HG03139 (cell line): ENCODE data around the gene CEP290.
A peak's percentile ranks its signal among the peaks of the same experiment; 100 is the strongest.

Experiments used
- ATAC-seq: cut with Tn5 transposase; IDR thresholded peaks from one replicate; pipeline ENCODE4 v1.9.1; 2021; ENCODE audit not compliant: unreplicated experiment

Gene CEP290, protein sequence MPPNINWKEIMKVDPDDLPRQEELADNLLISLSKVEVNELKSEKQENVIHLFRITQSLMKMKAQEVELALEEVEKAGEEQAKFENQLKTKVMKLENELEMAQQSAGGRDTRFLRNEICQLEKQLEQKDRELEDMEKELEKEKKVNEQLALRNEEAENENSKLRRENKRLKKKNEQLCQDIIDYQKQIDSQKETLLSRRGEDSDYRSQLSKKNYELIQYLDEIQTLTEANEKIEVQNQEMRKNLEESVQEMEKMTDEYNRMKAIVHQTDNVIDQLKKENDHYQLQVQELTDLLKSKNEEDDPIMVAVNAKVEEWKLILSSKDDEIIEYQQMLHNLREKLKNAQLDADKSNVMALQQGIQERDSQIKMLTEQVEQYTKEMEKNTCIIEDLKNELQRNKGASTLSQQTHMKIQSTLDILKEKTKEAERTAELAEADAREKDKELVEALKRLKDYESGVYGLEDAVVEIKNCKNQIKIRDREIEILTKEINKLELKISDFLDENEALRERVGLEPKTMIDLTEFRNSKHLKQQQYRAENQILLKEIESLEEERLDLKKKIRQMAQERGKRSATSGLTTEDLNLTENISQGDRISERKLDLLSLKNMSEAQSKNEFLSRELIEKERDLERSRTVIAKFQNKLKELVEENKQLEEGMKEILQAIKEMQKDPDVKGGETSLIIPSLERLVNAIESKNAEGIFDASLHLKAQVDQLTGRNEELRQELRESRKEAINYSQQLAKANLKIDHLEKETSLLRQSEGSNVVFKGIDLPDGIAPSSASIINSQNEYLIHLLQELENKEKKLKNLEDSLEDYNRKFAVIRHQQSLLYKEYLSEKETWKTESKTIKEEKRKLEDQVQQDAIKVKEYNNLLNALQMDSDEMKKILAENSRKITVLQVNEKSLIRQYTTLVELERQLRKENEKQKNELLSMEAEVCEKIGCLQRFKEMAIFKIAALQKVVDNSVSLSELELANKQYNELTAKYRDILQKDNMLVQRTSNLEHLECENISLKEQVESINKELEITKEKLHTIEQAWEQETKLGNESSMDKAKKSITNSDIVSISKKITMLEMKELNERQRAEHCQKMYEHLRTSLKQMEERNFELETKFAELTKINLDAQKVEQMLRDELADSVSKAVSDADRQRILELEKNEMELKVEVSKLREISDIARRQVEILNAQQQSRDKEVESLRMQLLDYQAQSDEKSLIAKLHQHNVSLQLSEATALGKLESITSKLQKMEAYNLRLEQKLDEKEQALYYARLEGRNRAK (N-terminal part only)

DNA sequence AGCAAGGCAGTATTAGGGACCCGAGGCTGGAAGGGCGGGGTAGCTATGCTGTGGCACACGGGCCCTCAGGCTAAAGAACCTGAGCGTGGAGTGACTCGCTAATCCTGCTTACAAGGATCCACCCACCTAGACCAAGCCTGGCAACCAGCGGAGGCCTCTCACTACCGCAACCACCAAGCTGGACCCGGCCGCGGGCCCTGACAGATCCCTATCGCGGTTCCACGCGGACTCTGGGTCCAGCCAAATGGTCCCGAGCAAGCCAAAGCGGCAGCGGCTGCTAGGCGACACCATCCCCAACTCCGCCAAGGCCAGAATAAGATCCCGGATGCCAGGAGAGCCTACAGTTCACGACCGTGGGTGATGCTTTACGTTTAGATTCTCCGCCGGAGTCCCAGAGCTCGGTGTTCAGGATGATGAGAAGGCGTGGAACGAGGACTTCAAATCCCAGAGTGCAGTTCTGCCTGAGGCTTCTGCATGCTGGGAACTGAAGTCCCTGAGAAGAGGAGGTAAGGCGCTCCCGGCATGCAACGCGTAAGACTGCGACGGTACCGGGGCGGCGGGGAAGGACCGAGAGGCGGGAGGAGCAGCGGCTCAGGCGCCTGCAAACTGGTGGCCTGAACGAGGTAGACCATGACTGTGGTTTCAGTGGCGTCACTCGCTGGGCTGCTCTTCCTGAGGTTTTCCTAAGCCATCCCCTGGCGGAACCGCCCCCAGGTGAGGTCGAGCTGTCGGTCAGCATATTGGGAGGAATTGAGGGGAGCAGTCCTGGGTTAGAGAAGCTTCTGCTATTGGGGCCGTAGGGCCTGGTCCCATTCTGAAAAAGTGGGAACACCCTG, at the start of gene CEP290, which contains the start of gene TMTC3:
Gene CEP290 (minus strand): TSS at position 315 of the 836 bp plus-strand sequence. CDS start 781 bp downstream, outside the sequence.
Gene TMTC3 (plus strand): TSS at position 534 of the 836 bp plus-strand sequence. CDS start 6,009 bp downstream, outside the sequence.
- ATAC-seq: peak; percentile 90

DNA sequence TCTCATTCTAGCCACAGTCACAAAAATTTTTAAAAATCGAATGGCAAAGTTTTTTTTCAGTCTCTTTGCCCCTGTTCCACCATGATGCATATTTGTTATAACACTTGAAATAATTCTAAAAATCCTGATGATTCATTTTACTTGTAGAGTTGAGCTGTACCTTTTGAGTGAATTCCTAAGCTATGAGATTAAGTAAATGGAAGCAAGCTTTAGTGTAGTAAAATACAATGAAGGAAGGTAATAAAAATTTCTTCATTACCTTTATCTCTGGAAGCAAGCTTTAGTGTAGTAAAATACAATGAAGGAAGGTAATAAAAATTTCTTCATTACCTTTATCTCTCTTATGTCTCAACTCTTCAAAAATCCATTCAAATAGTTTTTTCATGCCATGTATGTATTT, 46.3 kb upstream of the CEP290 start:
- no peak for ATAC-seq

DNA sequence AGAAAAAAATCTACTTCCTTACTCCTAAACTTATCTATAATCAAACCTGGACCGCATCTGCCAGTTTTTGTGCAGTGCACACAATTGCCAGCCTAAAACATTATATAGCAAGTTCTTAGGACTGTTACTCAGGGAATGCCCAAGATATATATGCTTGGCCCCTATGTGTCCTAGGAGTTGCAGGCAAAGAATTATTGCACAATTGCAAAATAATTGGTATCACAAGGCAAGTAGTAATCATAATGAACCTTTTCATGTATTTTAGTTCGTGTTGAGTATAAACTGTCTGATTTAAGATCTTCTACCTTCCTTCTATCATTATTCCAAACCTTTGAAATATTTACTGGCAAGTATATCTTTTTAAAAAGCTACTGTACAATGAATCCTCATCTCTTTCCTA, 45.7 kb upstream of the CEP290 start:
- no peak for ATAC-seq

DNA sequence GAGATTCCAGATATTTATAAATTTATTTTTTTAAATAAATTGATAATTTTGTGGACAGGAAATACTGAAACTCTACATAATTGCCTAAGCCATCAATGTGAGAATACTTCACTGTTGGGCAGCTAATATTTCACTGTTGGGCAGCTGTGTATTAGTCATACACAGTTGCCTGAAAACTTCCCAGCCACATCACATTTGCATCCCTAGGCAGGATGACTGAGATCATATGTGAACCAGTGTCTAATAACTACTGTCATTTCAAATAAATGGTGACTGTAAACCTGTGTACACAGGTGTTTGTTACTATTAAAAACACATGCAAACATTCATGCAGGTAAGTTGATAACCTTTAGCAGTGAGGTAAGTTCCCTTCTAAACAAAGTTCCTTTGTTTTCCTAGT, 44.1 kb upstream of the CEP290 start:
- ATAC-seq: peak; percentile 91

DNA sequence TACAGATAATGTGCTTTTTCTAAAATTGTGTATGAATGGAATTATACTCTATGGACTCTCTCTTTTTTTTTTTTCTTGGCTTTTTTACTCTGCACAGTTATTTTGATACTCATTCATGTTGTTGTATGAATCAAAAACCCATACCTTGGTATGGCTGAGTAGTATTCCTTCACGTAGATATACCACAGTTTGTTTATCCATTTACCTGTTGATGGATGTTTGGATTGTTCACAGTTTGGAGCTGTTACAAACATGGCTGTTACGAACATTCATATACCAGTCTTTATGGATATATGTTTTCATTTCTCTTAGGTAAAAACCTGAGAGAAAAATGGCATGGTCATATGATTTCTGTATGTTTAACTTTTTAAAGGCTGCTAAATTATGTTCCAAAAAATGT, 43.4 kb upstream of the CEP290 start:
- no peak for ATAC-seq

DNA sequence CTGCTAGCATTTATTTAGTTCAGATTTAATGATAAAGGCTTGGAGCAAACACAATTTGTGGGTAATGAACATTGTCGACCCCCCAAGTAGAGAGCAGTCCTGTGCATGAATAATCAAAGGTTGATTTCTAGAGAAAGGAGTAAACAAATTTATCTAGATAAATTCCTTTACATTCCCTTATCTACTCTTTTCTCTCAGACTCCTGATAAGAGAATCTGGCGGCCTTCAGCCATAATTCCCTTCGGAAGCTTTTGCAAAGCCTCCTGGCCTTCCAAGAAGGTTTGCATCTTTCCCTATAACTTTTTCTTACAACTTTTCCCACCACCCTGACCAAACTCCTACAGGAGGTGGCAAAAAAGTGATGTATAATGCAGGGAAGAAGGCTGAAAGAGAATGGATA, 42.3 kb upstream of the CEP290 start:
- no peak for ATAC-seq

DNA sequence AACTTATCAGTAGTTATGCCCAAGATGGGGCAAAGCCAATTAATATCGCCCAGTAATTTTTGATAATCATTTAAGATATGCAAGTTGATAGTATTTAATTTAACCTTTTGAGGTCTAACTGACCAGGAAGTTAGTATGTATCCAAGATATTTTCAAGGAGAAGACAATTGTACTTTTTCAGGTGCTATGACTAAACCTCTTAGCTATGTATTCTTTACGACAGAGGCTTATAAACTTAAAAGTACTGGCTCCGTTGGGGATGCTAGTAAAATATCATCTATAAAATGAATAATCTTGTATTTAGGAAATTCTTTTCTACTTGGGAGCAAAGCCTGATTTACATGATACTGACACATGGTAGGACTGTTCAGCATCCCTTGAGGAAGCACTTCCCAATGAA, 40.5 kb upstream of the CEP290 start:
- ATAC-seq: no peak

DNA sequence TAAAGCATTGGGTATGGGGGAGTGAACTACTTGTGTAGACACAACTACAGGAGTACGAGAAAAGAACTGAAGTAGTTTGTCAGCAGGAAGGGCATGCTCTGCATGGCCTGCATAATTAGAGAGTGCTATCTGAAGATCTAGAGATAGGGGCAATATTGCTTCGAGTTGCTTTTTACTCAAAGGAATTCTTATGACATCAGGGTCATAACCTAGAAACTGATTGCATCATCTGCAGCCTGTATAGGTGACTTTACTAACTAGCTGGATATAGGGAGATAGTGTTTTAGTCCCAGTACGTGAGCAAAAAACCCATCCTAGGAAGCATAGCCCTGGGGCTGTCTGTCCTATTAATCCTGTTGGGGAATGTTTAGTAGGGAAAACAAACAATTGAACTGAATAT, 40.0 kb upstream of the CEP290 start:
- no peak for ATAC-seq

DNA sequence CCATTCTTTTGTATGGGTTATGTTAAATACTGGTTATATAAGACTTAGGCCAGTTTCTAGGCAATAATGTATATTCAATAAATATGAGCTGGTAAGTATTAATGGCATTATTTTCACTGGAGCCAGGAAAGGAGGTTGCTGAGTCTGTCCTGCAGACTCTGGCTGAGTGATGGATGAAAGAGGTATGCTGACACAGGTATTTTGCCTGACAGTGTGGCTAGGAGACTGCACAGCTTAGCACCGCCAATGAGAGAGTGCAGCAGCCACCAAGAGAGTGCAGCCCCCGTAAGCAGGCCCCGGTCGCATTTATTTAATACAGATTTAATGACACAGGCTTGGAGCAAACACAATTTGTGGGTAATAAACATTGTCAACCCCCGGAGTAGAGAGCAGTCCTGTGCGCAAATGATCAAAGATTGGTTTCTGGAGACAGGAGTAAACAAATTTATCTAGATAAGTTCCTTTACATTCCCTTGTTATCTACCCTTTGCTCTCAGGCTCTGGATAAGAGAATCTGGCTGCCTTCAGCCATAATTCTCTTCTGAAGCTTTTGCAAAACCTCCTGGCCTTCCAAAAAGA, 37.6 kb upstream of the CEP290 start:
- ATAC-seq: no peak

DNA sequence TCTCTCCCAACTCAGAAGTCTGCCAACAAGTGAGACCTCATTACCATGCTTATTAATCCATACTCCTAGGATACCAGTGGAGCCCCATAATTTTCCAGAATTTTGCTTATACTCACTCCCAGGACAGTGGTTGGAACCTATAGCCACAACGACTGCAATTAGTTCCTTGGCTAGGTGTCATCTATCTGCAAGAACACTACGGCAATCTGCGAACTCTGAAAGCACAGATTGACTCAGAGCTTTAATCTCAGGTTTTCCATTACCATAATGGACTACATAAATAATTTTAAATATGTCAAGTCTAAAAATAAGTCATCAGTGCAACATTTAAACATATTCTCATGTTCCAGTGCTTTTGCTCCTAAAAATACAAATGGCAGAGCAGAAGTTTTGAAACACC, 33.7 kb upstream of the CEP290 start:
- ATAC-seq: no peak

DNA sequence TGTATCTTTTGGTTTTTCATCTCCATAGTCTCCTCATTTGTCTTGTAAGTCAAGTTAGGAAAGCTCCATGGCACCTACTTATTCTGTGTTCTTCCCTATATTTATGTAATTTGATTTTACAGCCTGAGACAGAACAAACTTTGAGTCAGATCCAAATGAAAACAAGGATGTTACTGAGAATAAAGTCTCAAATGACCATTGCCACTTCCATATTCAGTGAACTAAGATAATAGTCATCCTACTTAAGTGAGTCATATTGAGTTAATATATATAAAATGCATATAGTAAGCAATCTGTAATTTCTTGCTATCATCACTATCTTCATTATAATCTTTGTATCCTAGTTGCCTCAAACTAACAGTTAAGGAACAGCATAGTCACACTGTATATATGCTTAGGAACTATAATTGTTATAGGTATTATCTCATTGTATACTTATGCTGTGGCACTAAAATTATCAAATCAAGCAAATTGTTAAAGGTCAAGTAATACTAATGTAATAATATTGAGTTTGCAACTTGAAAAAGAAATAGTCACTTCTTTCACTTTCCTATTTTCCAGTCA, 31.0 kb upstream of the CEP290 start:
- no peak for ATAC-seq

DNA sequence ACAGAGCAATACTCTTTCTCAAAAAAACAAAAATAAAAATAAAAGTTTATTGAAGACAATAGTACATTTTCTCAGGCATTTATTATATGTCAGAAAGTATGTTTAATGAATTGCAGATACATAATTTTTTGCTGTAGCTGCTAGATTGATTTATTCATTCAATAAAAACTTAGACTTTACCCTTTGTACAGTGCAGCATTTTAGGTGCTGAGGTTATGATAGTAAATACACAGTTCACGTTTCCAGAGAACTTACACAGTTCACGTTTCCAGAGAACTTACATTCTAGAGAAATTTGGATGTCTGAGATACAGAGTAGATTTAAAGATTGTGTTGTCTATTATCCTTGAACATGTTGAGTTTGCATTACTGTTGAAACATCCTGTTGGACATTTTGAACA, 25.5 kb upstream of the CEP290 start:
- ATAC-seq: no peak

DNA sequence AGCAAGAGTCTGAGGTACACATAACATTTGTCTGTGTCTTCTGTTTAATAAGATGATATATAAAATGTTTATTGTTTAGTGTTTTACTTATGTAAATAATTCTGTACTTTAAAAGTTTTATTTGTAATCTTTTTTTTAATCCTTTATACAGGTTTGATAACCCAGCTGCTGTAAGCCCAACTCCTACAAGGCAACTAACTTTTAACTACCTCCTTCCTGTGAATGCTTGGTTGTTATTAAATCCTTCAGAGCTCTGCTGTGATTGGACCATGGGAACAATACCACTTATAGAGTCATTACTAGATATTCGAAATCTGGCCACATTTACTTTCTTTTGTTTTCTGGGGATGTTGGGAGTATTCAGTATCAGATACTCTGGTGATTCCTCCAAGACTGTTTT, 24.3 kb upstream of the CEP290 start:
- no peak for ATAC-seq

DNA sequence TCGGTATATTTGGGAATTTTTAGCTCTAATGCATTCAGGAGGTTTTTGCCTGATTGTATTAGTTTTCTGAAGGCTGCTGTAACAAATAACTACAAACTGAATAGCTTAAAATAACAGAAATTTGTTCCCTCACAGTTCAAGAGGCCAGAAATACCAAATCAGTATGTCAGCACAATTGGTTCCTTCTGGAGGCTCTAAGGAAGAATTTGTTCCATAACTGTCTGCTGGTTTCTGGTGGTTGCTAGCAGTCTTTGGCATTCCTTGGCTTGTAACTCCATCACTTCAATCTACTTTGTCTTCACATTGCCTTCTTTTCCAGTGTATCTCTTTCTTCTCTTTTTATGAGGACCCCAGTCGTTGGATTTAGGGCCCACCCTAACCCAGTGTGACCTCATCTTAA, 21.5 kb upstream of the CEP290 start:
- no peak for ATAC-seq

DNA sequence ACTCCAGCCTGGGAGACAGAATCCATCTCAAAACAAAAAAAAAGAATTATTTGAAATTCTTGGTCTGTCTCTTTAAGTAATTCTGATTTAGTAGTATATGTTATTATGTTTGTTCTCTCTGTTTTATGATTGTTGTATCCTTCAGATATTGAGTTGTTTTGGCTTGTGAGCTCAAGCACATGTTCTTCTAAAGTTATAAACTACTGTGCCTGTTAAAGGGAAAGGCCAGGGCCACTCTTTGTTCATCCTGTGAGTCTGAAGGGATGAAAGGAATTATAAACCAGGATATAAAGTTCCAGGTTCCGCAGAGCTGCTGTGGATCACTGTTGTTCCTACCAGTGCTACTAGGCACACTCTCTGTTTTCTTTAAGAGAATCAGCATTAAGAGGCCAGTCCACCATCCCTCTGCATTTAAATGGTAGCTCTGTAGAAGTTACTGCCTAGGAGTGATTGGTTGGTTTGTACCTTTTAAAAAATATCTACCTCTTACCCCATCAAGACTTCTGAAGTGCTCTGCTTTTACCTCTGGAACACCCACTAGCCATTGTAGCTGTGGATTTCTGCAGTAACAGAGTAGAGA, 14.3 kb upstream of the CEP290 start:
- ATAC-seq: no peak

DNA sequence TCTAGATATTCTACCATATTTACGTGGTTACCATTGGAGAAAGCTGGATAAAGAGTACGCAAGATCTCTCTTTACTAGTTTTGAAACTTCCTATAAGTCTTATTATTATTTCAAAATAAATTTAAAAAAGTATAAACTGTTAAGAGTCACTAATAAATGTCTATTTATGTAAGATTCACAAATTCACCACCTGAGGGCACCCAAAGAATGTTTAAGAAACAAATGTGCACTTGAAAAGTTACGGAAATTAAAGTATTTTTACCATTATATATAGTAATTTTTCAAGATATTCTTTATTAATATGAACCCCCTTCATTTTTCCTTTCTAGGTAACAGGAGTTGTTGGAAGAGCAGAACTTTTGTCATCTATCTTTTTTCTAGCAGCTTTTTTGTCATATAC, 12.1 kb upstream of the CEP290 start:
- no peak for ATAC-seq

DNA sequence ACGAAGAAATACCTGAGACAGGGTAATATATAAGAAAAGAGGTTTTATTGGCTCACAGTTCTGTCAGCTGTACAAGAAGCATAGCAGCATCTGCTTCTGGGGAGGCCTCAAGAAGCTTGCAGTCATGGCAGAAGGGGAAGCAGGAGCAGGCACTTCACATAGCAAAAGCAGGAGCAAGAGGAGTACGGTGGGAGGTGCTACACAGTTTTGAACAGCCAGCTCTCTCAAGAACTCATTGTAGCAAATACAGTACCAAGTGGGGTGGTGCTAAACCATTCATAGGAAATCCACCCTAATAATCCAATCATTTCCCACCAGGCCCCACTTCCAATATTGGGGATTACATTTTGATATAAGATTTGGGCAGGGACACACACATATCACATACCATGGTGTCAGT, 8.2 kb upstream of the CEP290 start:
- no peak for ATAC-seq

DNA sequence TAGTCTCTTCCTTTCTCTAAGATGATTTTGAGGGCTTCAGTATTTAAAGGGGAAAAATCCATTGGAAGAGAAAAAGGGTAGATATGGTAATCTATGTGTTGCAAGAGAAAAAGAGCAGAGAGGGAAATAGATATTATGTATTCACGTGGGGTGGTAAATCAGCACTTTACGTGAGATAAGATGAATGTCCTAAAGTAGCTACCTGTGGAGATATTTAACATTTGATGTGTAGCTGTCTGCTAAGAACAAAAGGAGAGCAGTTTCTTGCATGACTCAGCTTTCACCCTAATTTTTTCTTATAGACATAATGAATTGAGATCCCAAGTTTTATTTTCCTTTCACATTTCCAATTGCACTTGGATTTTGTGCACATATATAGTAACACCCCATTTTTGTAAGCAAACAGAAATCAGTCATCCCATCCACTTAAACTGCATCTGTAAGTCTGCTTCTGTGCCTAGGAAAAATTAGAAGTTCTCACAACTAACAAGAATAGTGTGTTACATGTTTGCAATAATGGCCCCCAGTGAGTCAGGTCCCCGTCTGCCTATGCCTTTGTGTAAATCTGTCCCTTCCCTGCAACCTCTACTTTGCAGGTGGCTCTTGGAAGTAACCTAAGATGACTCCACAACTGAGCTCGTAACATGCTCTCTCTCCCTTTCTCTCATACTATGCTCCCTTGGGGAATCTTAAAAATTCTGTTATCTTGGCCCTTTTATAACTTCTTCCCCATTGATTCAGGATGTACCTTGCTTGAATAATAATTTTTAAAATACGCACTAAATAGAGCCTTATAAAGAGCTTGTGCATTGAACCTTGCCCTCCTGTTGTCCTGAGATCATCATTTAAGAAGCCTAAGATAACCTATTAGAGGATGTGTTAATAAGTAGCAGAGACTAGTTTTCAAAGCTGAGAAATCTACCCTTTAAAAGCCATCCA, 3.9 kb upstream of the CEP290 start:
- peak; percentile 19 for ATAC-seq
